ENCODE data around the gene AKAP5.

DNA sequence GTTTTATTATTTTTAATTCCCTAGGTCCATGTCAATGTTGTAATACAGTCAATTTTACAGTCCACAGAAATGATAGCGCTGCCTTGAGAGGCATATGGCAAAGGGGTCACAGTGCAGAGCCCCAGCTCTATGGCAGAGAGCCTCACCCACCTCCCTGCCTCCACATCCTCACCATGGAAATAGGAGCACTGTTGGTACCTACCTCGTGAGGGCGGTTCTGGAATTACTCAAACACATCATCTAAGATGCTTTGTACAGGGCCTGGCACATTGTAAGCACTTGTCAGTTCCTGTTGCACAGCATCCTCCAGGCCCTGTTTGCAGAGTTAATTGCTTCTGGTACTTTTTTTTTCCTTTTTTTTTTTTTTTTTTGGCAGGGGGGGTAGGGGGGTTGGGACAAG lies 4.1 kb upstream of the AKAP5 start:
- TF ChIP-seq, protein P1, sequence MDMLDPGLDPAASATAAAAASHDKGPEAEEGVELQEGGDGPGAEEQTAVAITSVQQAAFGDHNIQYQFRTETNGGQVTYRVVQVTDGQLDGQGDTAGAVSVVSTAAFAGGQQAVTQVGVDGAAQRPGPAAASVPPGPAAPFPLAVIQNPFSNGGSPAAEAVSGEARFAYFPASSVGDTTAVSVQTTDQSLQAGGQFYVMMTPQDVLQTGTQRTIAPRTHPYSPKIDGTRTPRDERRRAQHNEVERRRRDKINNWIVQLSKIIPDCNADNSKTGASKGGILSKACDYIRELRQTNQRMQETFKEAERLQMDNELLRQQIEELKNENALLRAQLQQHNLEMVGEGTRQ (IDR thresholded peaks at IDR 0.05; ENCODE audit: borderline replicate concordance, low read depth, low read length): no peak
- TF ChIP-seq YY1 (IDR thresholded peaks at IDR 0.05; ENCODE audit: low read depth): no peak
- TF ChIP-seq RFX5 (IDR thresholded peaks at IDR 0.05; ENCODE audit: low read length): no peak
- TF ChIP-seq, protein P2, sequence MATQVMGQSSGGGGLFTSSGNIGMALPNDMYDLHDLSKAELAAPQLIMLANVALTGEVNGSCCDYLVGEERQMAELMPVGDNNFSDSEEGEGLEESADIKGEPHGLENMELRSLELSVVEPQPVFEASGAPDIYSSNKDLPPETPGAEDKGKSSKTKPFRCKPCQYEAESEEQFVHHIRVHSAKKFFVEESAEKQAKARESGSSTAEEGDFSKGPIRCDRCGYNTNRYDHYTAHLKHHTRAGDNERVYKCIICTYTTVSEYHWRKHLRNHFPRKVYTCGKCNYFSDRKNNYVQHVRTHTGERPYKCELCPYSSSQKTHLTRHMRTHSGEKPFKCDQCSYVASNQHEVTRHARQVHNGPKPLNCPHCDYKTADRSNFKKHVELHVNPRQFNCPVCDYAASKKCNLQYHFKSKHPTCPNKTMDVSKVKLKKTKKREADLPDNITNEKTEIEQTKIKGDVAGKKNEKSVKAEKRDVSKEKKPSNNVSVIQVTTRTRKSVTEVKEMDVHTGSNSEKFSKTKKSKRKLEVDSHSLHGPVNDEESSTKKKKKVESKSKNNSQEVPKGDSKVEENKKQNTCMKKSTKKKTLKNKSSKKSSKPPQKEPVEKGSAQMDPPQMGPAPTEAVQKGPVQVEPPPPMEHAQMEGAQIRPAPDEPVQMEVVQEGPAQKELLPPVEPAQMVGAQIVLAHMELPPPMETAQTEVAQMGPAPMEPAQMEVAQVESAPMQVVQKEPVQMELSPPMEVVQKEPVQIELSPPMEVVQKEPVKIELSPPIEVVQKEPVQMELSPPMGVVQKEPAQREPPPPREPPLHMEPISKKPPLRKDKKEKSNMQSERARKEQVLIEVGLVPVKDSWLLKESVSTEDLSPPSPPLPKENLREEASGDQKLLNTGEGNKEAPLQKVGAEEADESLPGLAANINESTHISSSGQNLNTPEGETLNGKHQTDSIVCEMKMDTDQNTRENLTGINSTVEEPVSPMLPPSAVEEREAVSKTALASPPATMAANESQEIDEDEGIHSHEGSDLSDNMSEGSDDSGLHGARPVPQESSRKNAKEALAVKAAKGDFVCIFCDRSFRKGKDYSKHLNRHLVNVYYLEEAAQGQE (IDR thresholded peaks at IDR 0.05; ENCODE audit: low read depth, low read length): no peak
- TF ChIP-seq RAD21 (IDR thresholded peaks at IDR 0.05; ENCODE audit: low read length): no peak
- no peak for TF ChIP-seq POLR2AphosphoS5 (IDR thresholded peaks at IDR 0.05; ENCODE audit: low read depth, low read length)
- TF ChIP-seq TAF1 (IDR thresholded peaks at IDR 0.05; ENCODE audit: borderline replicate concordance, low read depth, low read length): no peak
- TF ChIP-seq, protein P3, sequence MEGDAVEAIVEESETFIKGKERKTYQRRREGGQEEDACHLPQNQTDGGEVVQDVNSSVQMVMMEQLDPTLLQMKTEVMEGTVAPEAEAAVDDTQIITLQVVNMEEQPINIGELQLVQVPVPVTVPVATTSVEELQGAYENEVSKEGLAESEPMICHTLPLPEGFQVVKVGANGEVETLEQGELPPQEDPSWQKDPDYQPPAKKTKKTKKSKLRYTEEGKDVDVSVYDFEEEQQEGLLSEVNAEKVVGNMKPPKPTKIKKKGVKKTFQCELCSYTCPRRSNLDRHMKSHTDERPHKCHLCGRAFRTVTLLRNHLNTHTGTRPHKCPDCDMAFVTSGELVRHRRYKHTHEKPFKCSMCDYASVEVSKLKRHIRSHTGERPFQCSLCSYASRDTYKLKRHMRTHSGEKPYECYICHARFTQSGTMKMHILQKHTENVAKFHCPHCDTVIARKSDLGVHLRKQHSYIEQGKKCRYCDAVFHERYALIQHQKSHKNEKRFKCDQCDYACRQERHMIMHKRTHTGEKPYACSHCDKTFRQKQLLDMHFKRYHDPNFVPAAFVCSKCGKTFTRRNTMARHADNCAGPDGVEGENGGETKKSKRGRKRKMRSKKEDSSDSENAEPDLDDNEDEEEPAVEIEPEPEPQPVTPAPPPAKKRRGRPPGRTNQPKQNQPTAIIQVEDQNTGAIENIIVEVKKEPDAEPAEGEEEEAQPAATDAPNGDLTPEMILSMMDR (IDR thresholded peaks at IDR 0.05): no peak
- TF ChIP-seq USF1 (IDR thresholded peaks at IDR 0.05; ENCODE audit: borderline replicate concordance, low read depth): no peak
- TF ChIP-seq FOXM1 (IDR thresholded peaks at IDR 0.05; ENCODE audit: low read depth): no peak
- no peak for TF ChIP-seq CHD2 (IDR thresholded peaks at IDR 0.05; ENCODE audit: low read length, partially characterized antibody)
- TF ChIP-seq, protein P4, sequence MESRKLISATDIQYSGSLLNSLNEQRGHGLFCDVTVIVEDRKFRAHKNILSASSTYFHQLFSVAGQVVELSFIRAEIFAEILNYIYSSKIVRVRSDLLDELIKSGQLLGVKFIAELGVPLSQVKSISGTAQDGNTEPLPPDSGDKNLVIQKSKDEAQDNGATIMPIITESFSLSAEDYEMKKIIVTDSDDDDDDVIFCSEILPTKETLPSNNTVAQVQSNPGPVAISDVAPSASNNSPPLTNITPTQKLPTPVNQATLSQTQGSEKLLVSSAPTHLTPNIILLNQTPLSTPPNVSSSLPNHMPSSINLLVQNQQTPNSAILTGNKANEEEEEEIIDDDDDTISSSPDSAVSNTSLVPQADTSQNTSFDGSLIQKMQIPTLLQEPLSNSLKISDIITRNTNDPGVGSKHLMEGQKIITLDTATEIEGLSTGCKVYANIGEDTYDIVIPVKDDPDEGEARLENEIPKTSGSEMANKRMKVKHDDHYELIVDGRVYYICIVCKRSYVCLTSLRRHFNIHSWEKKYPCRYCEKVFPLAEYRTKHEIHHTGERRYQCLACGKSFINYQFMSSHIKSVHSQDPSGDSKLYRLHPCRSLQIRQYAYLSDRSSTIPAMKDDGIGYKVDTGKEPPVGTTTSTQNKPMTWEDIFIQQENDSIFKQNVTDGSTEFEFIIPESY (IDR thresholded peaks at IDR 0.05; ENCODE audit: borderline replicate concordance, low read depth): no peak
